Measurements from ENCODE around the gene TSSK3. TPM values are rescaled to one million over a fixed set of nuclear protein-coding genes. Genes with fewer than 3 reads are reported as not detected.

The TSSK3 gene
- total RNA-seq, 1 donor from 2014 or later = 0.90 TPM

DNA sequence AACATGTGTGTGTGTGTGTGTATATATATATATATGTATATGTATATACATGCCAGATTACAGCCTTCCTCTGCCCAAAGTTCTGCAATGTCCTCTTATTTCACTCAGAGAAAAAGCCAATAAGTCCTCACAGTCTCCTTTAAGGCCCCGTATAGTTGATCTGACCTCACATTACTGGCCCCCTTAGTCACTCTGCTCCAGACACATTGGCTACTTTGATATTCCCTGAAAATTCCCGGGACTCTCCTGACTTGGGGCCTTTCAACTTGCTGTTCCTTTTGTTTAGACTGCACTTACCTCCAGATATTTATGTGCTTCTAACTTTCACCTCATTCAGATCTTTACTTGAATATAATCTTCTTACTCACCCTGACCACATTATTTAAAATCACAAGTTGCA lies 36.1 kb downstream of the TSSK3 start:
- Mint-ChIP-seq H3K36me3 (ENCODE audit: low read depth) (no peaks in the 10 kb centered on the region), H3K27me3 (ENCODE audit: low read depth) (no peaks in the 10 kb centered on the region), H3K4me3 (ENCODE audit: unreplicated experiment) (no peak overlapping the region), H3K9me3 (ENCODE audit: low read depth) (no peaks in the 10 kb centered on the region), H3K4me1 (ENCODE audit: low read depth) (peaks cover 27% of the 10 kb centered on the region), H3K27ac (ENCODE audit: unreplicated experiment) (no peak overlapping the region)
- TF ChIP-seq, protein P1, sequence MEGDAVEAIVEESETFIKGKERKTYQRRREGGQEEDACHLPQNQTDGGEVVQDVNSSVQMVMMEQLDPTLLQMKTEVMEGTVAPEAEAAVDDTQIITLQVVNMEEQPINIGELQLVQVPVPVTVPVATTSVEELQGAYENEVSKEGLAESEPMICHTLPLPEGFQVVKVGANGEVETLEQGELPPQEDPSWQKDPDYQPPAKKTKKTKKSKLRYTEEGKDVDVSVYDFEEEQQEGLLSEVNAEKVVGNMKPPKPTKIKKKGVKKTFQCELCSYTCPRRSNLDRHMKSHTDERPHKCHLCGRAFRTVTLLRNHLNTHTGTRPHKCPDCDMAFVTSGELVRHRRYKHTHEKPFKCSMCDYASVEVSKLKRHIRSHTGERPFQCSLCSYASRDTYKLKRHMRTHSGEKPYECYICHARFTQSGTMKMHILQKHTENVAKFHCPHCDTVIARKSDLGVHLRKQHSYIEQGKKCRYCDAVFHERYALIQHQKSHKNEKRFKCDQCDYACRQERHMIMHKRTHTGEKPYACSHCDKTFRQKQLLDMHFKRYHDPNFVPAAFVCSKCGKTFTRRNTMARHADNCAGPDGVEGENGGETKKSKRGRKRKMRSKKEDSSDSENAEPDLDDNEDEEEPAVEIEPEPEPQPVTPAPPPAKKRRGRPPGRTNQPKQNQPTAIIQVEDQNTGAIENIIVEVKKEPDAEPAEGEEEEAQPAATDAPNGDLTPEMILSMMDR (IDR thresholded peaks at IDR 0.05) = no peak
- DNase-seq (ENCODE audit: low spot score) = no peak

DNA sequence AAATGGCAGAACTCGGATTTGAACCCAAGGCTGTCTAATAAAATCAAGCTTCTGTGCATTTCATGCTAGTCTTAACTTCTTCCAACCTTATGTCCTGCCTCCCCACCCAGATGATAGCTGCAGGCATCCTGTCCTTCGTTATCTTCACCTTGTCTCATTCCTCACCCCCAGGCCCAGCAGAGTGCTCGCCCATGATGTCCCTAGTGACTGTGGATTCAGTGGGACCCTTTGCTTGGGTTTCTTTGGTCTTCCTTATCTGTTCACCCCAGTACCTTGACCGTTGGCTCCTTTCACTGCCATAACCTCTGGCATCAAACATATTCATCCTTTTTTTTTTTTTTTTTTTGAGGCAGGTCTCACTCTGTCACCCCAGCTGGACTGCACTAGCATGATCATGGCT lies 37.5 kb downstream of the TSSK3 start:
- Mint-ChIP-seq H3K36me3 (ENCODE audit: low read depth) (no peaks in the 10 kb centered on the region), H3K27me3 (ENCODE audit: low read depth) (no peaks in the 10 kb centered on the region), H3K9me3 (ENCODE audit: low read depth) (no peaks in the 10 kb centered on the region), H3K4me3 (ENCODE audit: unreplicated experiment) (no peak overlapping the region), H3K27ac (ENCODE audit: unreplicated experiment) (no peak overlapping the region), H3K4me1 (ENCODE audit: low read depth) (peaks cover 17% of the 10 kb centered on the region)
- TF ChIP-seq, protein P1 (IDR thresholded peaks at IDR 0.05) = no peak
- DNase-seq (ENCODE audit: low spot score) = no peak

DNA sequence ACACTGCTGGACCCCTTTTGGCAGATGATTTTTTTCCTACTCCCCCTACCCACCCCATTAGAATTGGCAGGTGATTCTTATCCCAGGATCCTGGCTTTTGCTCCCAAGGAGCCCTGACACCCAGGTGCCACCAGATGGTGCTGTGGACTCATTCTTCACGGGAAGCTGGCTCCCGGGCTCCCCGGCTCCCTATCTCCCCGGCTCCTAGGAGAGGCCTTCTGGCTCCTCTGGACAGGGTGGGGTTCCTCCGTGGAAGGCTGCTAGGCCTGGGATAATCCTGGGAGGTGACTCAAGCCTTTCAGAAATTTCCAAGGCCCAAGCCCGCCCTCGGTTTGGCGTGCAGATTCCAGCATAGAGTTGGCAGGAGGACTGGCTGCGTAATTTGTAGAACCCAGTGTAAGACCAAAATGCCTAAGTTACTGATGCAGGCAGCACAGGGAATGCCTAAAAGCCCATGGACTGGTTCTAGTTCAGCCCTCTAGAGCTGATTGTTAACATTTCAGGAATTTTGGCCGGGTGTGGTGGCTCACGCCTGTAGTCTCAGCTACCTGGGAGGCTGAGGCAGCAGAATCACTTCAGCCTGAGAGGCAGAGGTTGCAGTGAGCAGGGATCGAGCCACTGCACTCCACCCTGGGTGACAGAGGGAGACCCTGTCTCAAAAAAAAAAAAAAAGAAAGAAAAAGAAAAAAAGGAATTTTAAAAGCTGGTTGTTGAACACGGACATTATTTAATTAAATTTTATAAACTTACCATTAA lies 38.7 kb downstream of the TSSK3 start:
- no peak overlapping the region for H3K4me3 Mint-ChIP-seq (ENCODE audit: unreplicated experiment)
- TF ChIP-seq, protein P1 (IDR thresholded peaks at IDR 0.05) = peak; percentile 94

DNA sequence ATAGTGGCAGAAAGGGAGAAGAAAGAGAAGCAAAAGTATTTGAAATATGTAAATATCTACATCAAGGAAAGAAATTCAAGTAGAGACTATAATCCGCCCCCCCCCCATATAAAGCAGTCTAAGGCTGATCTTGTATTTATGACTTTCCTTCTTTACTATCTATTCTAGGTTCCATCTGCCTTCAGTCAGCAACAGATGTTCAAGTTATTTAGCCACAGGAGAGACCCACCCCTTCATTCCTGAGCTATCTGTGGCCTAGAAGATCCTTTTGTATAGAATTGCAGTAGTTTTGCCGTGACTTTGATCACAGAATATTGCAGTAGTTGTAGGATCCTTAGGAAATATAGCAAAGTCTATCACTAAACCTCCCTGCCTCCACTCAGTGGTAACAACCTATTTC lies 42.6 kb downstream of the TSSK3 start:
- H3K36me3 Mint-ChIP-seq (ENCODE audit: low read depth) = no peaks in the 10 kb centered on the region
- peaks cover 5% of the 10 kb centered on the region for H3K4me1 Mint-ChIP-seq (ENCODE audit: low read depth)
- TF ChIP-seq, protein P1 (IDR thresholded peaks at IDR 0.05) = no peak
- H3K4me3 Mint-ChIP-seq (ENCODE audit: unreplicated experiment) = no peak overlapping the region
- H3K27ac Mint-ChIP-seq (ENCODE audit: unreplicated experiment) = no peak overlapping the region
- no peak for DNase-seq (ENCODE audit: low spot score)
- no peaks in the 10 kb centered on the region for H3K9me3 Mint-ChIP-seq (ENCODE audit: low read depth)
- H3K27me3 Mint-ChIP-seq (ENCODE audit: low read depth) = no peaks in the 10 kb centered on the region

More for the DNA sequence above, 38.7 kb downstream of the TSSK3 start:
- DNase-seq (ENCODE audit: low spot score) = no peak
- Mint-ChIP-seq H3K27me3 (ENCODE audit: low read depth) (no peaks in the 10 kb centered on the region), H3K36me3 (ENCODE audit: low read depth) (no peaks in the 10 kb centered on the region), H3K27ac (ENCODE audit: unreplicated experiment) (peak overlapping the region; percentile 58), H3K9me3 (ENCODE audit: low read depth) (no peaks in the 10 kb centered on the region), H3K4me1 (ENCODE audit: low read depth) (peaks cover 8% of the 10 kb centered on the region)

DNA sequence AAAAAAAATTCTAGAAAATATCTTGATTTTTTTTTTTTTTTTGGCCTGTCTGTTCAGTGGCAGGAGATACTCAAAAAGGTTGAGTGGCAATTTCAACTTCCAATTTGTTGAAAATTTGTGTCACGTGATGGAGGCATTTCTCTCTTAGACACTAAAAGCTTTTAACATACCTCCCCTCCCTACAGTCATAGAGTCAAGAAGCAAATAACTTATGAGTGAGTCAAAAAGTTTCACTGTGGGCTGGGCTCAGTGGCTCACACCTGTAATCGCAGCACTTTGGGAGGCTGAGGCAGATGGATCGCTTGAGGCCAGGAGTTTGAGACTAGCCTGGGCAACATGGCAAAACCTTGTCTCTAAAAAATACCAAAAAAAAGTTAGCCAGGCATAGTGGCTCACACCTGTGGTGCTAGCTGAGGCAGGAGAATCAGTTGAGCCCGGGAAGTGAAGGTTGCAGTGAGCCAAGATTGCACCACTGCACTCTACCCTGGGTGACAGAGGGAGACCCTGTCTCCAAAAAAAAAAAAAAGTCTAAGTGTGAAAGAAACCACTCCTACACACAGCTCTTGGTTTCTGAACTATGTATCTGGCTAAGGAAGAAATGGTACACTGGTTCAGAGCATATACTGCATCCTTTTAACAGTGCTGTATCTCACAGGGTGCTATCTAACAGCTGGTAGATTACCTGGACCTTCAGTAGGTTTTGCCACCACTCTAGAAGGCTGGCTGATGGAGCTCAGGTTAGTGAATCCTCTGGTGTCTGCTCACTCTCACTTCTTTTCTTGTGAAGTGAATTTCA lies 43.5 kb downstream of the TSSK3 start:
- no peaks in the 10 kb centered on the region for H3K9me3 Mint-ChIP-seq (ENCODE audit: low read depth)
- TF ChIP-seq, protein P1 (IDR thresholded peaks at IDR 0.05) = no peak
- H3K27ac Mint-ChIP-seq (ENCODE audit: unreplicated experiment) = no peak overlapping the region
- no peaks in the 10 kb centered on the region for H3K27me3 Mint-ChIP-seq (ENCODE audit: low read depth)
- DNase-seq (ENCODE audit: low spot score) = no peak
- peaks cover 2% of the 10 kb centered on the region for H3K4me1 Mint-ChIP-seq (ENCODE audit: low read depth)
- no peak overlapping the region for H3K4me3 Mint-ChIP-seq (ENCODE audit: unreplicated experiment)
- H3K36me3 Mint-ChIP-seq (ENCODE audit: low read depth) = no peaks in the 10 kb centered on the region
